ENCODE measurements around the gene LRATD1.
A peak's percentile ranks its signal among the peaks of the same experiment; 100 is the strongest.

DNA sequence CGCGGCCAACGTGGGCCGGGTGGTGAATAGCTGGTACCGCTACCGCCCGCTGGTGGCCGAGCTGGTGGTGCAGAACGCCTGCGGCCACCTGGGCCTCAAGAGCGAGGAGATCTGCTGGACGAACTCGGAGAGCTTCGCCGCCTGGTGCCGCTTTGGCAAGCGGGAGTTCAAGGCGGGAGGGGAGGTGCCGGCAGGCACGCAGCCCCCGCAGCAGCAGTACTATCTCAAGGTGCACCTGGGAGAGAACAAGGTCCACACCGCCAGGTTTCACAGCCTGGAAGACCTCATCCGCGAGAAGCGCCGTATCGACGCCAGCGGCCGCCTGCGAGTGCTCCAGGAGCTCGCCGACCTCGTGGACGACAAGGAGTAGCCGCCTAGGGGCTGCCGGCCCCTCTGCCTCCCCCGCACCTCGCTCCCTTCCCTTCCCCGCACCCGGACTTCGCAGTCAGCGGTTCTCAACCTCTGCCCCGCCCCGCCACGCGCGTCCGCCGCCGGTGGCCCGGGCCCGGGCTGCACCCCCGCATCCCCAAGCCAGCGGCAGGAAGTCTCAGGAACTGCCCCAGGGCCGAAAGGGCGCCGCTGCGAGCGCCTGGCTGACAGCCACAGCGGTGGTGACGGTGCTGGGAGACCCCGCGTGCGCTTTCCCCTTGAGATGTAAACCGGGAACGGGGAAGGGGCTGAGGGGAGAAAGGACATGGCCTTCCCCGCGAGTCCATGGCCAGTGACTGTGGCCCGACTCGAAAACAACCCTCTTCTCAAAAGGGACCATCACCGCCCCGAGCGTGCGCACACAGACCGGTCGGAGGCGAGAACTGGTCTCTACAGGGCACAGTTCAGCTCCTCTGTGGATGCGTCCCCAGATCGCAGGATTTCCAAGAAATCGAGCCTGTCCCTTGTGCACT, 2.2 kb downstream of the LRATD1 start:
- TF ChIP-seq, protein P1, sequence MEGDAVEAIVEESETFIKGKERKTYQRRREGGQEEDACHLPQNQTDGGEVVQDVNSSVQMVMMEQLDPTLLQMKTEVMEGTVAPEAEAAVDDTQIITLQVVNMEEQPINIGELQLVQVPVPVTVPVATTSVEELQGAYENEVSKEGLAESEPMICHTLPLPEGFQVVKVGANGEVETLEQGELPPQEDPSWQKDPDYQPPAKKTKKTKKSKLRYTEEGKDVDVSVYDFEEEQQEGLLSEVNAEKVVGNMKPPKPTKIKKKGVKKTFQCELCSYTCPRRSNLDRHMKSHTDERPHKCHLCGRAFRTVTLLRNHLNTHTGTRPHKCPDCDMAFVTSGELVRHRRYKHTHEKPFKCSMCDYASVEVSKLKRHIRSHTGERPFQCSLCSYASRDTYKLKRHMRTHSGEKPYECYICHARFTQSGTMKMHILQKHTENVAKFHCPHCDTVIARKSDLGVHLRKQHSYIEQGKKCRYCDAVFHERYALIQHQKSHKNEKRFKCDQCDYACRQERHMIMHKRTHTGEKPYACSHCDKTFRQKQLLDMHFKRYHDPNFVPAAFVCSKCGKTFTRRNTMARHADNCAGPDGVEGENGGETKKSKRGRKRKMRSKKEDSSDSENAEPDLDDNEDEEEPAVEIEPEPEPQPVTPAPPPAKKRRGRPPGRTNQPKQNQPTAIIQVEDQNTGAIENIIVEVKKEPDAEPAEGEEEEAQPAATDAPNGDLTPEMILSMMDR (IDR thresholded peaks at IDR 0.05) = peak; percentile 74
- TF ChIP-seq EZH2phosphoT487 (IDR thresholded peaks at IDR 0.05) (peak; percentile 68), EZH2 (IDR thresholded peaks at IDR 0.05) (peak; percentile 64)

Measured in neural progenitor cell (in vitro differentiated cells).